ENCODE results near the gene C1QTNF4.
"Not testable (repeated sequence)": the region's sequence is repeated elsewhere in the genome, so short reads cannot be mapped to it uniquely, and the experiment has no call there.

GRCh38 chr11:47564366-47564765, 29.8 kb downstream of the C1QTNF4 start:
- TF ChIP-seq, protein P1, sequence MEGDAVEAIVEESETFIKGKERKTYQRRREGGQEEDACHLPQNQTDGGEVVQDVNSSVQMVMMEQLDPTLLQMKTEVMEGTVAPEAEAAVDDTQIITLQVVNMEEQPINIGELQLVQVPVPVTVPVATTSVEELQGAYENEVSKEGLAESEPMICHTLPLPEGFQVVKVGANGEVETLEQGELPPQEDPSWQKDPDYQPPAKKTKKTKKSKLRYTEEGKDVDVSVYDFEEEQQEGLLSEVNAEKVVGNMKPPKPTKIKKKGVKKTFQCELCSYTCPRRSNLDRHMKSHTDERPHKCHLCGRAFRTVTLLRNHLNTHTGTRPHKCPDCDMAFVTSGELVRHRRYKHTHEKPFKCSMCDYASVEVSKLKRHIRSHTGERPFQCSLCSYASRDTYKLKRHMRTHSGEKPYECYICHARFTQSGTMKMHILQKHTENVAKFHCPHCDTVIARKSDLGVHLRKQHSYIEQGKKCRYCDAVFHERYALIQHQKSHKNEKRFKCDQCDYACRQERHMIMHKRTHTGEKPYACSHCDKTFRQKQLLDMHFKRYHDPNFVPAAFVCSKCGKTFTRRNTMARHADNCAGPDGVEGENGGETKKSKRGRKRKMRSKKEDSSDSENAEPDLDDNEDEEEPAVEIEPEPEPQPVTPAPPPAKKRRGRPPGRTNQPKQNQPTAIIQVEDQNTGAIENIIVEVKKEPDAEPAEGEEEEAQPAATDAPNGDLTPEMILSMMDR (conservative IDR thresholded peaks at IDR 0.05) = not testable (repeated sequence)
- not testable (repeated sequence) for TF ChIP-seq ZFX (IDR thresholded peaks at IDR 0.05)
